ENCODE results near the gene CTNNA2.

CTNNA2 gene

GRCh38 chr2:80302314-80303005, 789.6 kb downstream of the CTNNA2 start:
- no peak for DNase-seq

GRCh38 chr2:80303006-80303908, 790.4 kb downstream of the CTNNA2 start:
- DNase-seq: no peak

GRCh38 chr2:80303909-80304837, 791.3 kb downstream of the CTNNA2 start, which contains the start of gene LRRTM1:
Gene LRRTM1, minus strand, starts transcription at chr2:80304752. Its CDS starts 933 bp downstream, at chr2:80303819.
- no peak for DNase-seq

DNA sequence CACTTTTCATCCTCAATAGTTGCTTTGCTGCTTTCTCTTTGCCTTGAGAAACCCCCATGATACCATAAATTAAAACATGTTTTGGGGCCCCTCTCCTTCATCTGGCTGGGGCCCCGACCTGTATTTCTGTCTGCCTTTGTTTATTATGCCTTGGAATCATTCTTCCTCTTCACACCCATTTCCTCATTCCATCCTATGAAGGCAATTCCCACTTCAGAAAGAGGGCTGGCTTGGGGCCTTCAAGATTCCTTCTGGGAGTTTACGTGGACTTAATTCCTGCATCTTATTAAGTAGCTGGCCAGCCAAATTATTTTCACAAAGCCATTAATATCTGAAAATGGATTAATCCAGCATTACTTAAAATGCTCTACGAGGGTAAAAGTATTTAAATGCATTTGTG, 798.5 kb downstream of the CTNNA2 start:
- no peak for DNase-seq

DNA sequence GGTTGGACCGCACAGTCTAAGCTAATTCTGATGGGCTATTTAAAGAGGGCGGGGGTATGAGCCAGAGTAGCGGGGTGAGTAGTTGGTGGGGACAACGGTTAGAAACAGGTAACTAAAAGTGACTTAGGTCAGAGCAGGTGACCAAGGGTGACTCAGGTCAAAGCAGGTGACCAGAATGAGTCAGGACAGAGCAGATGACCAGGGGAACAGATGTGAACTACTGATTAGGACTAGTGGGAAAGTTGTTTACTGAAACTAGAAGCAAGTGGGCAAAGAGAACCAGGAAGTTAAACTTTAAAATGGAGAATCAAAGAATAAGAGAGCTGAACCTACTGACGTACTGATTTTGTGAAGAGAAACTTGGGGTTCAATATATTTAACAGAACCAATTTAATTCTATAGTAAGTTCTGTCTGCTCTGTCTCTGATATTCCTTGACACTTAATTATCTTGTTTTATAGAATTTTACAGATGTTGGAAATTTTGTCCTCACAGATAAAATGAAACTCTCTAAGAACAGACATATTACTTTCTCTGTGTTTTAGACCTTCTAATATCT, 799.5 kb downstream of the CTNNA2 start:
- DNase-seq: no peak

- DNase-seq: no peak
Measured at GRCh38 chr2:80322311-80322920, 809.6 kb downstream of the CTNNA2 start.

DNA sequence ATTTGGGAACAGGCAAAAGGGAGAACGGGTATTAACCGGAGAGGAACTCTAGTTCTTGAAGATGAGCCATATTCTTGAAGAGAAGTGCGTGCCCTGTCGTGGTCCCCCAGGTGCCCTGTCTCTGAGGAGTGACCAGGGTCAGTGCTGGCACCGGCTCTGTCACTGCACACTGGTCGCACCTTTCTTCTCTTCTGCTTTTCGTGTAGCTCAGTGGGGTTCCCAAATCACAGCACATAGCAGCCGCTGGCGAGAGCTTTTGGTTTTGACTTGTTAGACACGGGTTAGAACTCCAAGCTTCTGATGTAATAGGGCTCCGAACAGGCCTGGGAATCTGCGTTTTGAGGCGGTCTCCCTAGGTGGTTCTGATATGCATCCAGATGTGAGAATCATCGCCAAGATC, 810.1 kb downstream of the CTNNA2 start:
- DNase-seq: no peak

- no peak for DNase-seq
Measured at GRCh38 chr2:80323610-80324009, 810.8 kb downstream of the CTNNA2 start.

DNA sequence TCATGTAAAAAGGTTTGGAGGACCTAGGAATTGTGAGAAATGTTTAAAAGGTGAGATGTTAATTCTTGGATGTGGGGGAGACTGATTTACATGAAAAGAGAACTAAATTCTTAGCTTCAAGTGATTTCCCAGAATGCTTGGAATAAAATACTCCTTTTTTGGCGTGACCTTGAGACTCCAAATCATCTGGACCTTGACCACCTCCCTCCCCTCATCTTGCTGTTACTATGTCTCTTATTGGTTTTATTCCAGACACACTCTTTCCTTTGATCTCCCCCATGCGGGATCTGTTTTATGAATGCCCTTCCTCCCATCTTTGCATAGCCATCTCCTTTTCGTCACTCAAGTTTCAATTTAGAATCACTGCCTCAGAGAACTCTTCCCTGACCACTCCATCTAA, 811.7 kb downstream of the CTNNA2 start:
- DNase-seq: no peak

DNA sequence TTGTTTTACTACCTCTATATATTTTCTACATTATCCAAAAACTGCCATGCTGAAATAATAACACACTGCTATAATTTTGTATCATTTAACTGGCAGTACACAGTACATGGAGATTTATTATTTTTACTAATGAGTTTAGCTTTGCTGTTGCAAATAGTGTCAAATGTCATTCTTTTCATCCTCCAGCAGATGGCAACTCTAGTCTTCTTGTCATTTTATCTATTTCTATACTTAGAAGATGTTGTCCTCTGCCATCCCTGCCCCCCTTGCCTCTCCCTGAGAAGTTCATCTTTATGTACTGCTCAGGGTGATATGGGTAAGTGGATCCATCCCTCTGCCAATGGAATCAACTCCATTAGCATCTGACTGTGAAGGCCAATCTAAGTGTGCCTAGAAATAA, 813.4 kb downstream of the CTNNA2 start:
- DNase-seq: no peak

DNA sequence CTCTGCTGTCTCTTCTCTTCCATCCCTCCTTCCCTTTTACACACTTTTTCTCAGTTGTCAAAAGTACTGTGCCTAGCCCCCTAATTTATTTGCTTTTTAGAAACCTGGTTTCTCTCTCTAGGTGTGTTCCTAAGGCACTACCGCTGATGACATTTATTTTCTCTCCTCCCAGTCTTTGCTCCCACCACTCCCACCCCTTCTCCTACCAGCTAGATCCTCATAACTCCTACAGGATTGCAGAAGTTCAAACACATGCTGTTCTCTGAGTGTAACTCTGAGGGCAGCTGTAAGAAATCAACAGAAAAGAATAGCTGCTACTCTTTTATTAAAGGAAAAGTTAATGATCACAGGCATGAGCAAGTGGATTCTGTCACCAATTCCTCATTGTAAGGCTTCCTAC, 814.0 kb downstream of the CTNNA2 start:
- DNase-seq: no peak

GRCh38 chr2:80328159-80328571, 815.3 kb downstream of the CTNNA2 start:
- DNase-seq: no peak

- DNase-seq: no peak
Measured at GRCh38 chr2:80329491-80329890, 816.6 kb downstream of the CTNNA2 start.

DNA sequence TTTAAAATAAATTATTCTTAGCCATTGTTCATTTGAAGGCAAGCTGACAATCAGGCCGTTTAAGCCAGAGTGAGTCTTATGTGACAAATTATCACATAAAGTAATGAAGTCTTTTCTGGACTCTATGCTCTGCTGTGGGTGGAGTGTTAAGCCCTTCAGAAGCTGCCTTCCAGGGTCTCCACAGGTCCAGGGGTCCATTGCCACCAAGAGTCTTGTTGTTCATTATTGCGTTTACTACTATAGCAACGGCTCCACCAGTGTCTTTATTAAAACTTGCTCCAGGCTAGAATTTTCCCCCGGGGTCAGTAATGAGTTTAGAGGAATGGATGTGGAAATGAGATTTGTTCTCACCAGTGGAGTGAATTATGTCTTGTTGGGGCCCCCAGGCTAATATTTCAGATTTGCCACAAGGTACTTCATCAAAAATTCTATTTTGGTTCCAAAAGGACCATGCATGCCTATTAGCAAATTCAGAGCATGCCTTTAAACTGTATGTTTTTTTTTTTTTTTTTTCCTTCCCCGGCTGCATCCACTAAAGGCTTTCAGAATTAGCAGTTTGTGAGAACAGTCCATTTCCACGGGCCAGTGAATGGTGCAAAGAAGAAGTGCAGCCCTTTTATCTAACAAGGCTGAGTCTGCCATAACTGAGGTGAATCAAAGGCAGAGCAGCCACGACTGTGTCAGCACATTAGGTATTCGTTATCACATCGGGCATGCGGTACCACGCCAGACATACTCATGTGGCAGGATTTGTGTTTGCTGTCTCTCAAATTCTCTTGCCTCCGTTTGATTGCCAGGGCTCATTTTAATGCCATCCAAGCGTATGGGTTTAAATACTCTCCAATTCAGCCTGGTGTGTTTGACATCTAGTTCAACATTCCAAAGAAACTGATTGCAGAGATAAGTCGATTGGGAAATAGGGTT, 817.9 kb downstream of the CTNNA2 start:
- DNase-seq: no peak

DNA sequence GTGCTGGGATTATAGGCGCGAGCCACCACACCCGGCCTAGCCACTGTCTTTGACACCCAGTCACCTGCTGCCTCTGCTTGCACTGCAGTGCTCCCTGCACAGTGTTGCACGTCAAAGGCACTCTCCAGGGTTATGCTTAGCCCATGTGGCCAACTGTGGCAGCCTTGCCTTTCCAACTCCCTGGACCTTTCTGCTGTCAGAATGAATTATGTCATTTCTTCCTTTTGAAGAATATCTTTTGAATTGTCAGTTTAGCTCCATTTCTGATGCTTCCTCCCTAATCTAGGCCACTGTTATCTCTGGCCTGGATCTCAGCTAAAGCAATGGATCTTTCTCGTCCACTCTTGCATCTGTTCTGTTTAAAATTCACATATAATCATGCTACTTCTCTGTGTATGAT, 821.0 kb downstream of the CTNNA2 start:
- DNase-seq: no peak

DNA sequence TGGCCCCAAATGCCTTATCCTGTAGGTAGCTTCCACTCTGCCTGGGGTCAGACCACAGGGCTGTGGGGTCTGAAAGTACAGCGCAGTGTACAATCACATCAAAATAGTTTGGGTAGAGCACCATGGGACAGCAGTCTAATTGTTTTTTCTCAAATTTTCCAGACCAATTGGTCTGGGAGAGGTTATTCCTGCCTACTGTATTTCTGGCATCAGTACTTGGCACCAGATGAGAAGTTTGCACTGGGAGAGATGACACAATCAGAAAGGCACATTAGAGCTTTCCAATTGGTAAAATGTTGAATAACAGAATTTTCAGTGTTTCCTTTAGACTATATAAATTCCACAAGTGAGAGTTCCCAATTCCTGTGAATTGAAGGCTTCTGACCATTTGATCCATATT, 822.6 kb downstream of the CTNNA2 start:
- no peak for DNase-seq

- no peak for DNase-seq
Measured at GRCh38 chr2:80338794-80339193, 825.9 kb downstream of the CTNNA2 start.

DNA sequence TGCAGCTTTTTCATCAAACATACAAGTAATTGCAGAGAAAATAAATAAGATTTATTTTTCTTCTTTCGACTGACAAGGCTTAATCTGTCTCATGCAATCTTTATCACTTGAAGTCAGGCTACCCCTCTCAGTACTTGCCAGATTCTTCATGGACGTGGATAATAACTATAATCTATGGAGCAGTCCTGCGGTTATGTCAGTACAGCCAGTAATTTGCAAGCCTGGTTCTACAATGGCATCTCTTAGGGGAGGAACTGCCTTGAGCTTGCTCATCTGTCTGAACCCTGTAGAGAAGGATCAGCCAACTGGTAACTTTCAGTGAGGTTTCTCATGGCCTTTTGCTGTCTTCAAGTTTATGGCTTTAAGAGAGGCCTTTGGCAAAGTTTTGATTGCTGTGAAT, 827.2 kb downstream of the CTNNA2 start:
- no peak for DNase-seq

GRCh38 chr2:80348078-80348477, 835.2 kb downstream of the CTNNA2 start:
- DNase-seq: no peak

- no peak for DNase-seq
Measured at GRCh38 chr2:80348953-80349352, 836.1 kb downstream of the CTNNA2 start.

DNA sequence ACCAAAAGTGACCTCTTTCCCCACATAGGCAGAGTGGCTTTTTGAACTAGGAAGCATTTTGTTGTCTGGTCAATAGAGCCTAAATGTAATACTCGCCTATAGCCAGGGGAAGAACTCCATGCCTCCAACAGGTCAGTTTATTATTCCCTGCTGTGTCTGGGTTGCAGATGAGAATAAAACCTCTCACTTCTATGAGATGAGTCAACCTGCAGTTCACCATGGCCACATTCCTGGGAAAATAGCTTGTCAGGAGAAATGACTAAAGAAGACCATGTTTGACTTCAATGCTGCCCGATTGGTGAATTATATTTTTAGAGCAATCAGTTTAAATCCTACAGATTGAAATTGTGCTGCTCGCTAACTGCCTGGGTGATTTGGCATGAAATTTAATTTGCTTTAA, 838.4 kb downstream of the CTNNA2 start:
- no peak for DNase-seq
